K562 (cell line): ENCODE results near the gene LCN1.

Experiments
- POLR2A ChIP-seq: fragments of 450-650 bp; conservative IDR thresholded peaks from 2 replicates; pipeline ENCODE4 v1.6.1; 2016
- ZFP1 ChIP-seq: fragments of 450-650 bp; formaldehyde crosslinking; IDR thresholded peaks from 2 replicates; pipeline ENCODE4 v1.4.0; 2020; ENCODE audit warnings: mild to moderate bottlenecking, mixed read lengths
- ZNF354B ChIP-seq: fragments of 250-450 bp; sonication (Bioruptor Pico); IDR thresholded peaks from 2 replicates; pipeline ENCODE4 v1.4.0; 2020

GRCh38 chr9:135565636-135566035, 44.4 kb downstream of the LCN1 start:
- TF ChIP-seq ZNF354B (CRISPR knock-in tag) (no peak), POLR2A (no peak), ZFP1 (CRISPR knock-in tag) (no peak)
